ENCODE measurements around the gene DPM3.
"Not testable (repeated sequence)": the region's sequence is repeated elsewhere in the genome, so short reads cannot be mapped to it uniquely, and the experiment has no call there.

Gene DPM3

GRCh38 chr1:155162631-155163030, 22.3 kb upstream of the DPM3 start:
- H2AFZ ChIP-seq (ENCODE audit: low read length); H3K9ac ChIP-seq (ENCODE audit: low read length); H3F3A ChIP-seq (ENCODE audit: insufficient read depth, low read length); H4K20me1 ChIP-seq (ENCODE audit: insufficient read depth, low read length); H3K9me2 ChIP-seq (replicated peaks; ENCODE audit: insufficient read depth, low read length); H3K27ac ChIP-seq (ENCODE audit: low read length); H3K79me2 ChIP-seq (ENCODE audit: low read length); H3K36me3 ChIP-seq (replicated peaks; ENCODE audit: insufficient read depth, low read length); DNase-seq; H3K4me2 ChIP-seq (ENCODE audit: low read depth, low read length); H3K9me3 ChIP-seq (replicated peaks; ENCODE audit: insufficient read depth, low read length); H3K4me1 ChIP-seq (ENCODE audit: low read length); H3K4me3 ChIP-seq (ENCODE audit: low read length): not testable (repeated sequence)
- H3K27me3 ChIP-seq (replicated peaks; ENCODE audit: insufficient read depth, low read length): peaks cover 17% of the 10 kb centered on the region

- H3K27ac ChIP-seq (ENCODE audit: low read length): no peak overlapping the region
- H3K9ac ChIP-seq (ENCODE audit: low read length): no peak overlapping the region
- H3K79me2 ChIP-seq (ENCODE audit: low read length): no peaks in the 10 kb centered on the region
- no peaks in the 10 kb centered on the region for H3F3A ChIP-seq (ENCODE audit: insufficient read depth, low read length)
- no peak overlapping the region for H2AFZ ChIP-seq (ENCODE audit: low read length)
- no peaks in the 10 kb centered on the region for H3K4me1 ChIP-seq (ENCODE audit: low read length)
- H3K9me2 ChIP-seq (replicated peaks; ENCODE audit: insufficient read depth, low read length): no peaks in the 10 kb centered on the region
- DNase-seq: no peak
- no peaks in the 10 kb centered on the region for H4K20me1 ChIP-seq (ENCODE audit: insufficient read depth, low read length)
- no peak for TF ChIP-seq EZH2 (optimal IDR thresholded peaks at IDR 0.05; ENCODE audit: low read depth, low read length)
- TF ChIP-seq EZH2phosphoT487 (IDR thresholded peaks at IDR 0.05; ENCODE audit: low read length): no peak
- TF ChIP-seq CTCF (IDR thresholded peaks at IDR 0.05; ENCODE audit: low read length): no peak
- H3K36me3 ChIP-seq (replicated peaks; ENCODE audit: insufficient read depth, low read length): no peaks in the 10 kb centered on the region
- peaks cover 29% of the 10 kb centered on the region for H3K27me3 ChIP-seq (replicated peaks; ENCODE audit: insufficient read depth, low read length)
- no peak overlapping the region for H3K4me3 ChIP-seq (ENCODE audit: low read length)
- no peaks in the 10 kb centered on the region for H3K9me3 ChIP-seq (replicated peaks; ENCODE audit: insufficient read depth, low read length)
- no peak overlapping the region for H3K4me2 ChIP-seq (ENCODE audit: low read depth, low read length)
These were observed 19.8 kb upstream of the DPM3 start for GRCh38 chr1:155160128-155160527.

- Histone ChIP-seq H3K9me2 (replicated peaks; ENCODE audit: insufficient read depth, low read length) (no peaks in the 10 kb centered on the region), H3K9ac (ENCODE audit: low read length) (no peak overlapping the region), H3K36me3 (replicated peaks; ENCODE audit: insufficient read depth, low read length) (no peaks in the 10 kb centered on the region), H3F3A (ENCODE audit: insufficient read depth, low read length) (no peaks in the 10 kb centered on the region), H3K9me3 (replicated peaks; ENCODE audit: insufficient read depth, low read length) (no peaks in the 10 kb centered on the region), H2AFZ (ENCODE audit: low read length) (no peak overlapping the region), H3K27me3 (replicated peaks; ENCODE audit: insufficient read depth, low read length) (peaks cover 35% of the 10 kb centered on the region), H3K27ac (ENCODE audit: low read length) (no peak overlapping the region), H4K20me1 (ENCODE audit: insufficient read depth, low read length) (no peaks in the 10 kb centered on the region), H3K79me2 (ENCODE audit: low read length) (no peaks in the 10 kb centered on the region), H3K4me3 (ENCODE audit: low read length) (no peak overlapping the region), H3K4me1 (ENCODE audit: low read length) (no peaks in the 10 kb centered on the region), H3K4me2 (ENCODE audit: low read depth, low read length) (no peak overlapping the region)
- TF ChIP-seq CTCF (IDR thresholded peaks at IDR 0.05; ENCODE audit: low read length): no peak
- no peak for TF ChIP-seq EZH2phosphoT487 (IDR thresholded peaks at IDR 0.05; ENCODE audit: low read length)
- no peak for TF ChIP-seq EZH2 (optimal IDR thresholded peaks at IDR 0.05; ENCODE audit: low read depth, low read length)
- DNase-seq: no peak
These were observed 18.7 kb upstream of the DPM3 start for GRCh38 chr1:155158991-155159390.

GRCh38 chr1:155155996-155156643, 15.8 kb upstream of the DPM3 start:
- H3K79me2 ChIP-seq (ENCODE audit: low read length); H3K36me3 ChIP-seq (replicated peaks; ENCODE audit: insufficient read depth, low read length); H3K4me1 ChIP-seq (ENCODE audit: low read length); DNase-seq; H3F3A ChIP-seq (ENCODE audit: insufficient read depth, low read length); H2AFZ ChIP-seq (ENCODE audit: low read length); H3K4me2 ChIP-seq (ENCODE audit: low read depth, low read length); H3K9ac ChIP-seq (ENCODE audit: low read length); H3K9me3 ChIP-seq (replicated peaks; ENCODE audit: insufficient read depth, low read length); H3K4me3 ChIP-seq (ENCODE audit: low read length); H3K9me2 ChIP-seq (replicated peaks; ENCODE audit: insufficient read depth, low read length); H4K20me1 ChIP-seq (ENCODE audit: insufficient read depth, low read length); H3K27ac ChIP-seq (ENCODE audit: low read length): not testable (repeated sequence)
- H3K27me3 ChIP-seq (replicated peaks; ENCODE audit: insufficient read depth, low read length): peaks cover 53% of the 10 kb centered on the region
